ENCODE results near the gene ZNF236.
"Not testable (repeated sequence)": the region's sequence is repeated elsewhere in the genome, so short reads cannot be mapped to it uniquely, and the experiment has no call there.

ZNF236 gene

GRCh38 chr18:77016936-77017335 is 194.6 kb downstream of the ZNF236 start:
- Histone ChIP-seq H3K27ac (ENCODE audit: low read depth, low read length) (no peak overlapping the region), H2AFZ (ENCODE audit: low read depth, low read length, severe bottlenecking) (no peak overlapping the region), H3F3A (ENCODE audit: insufficient read depth) (no peaks in the 10 kb centered on the region), H3K4me2 (ENCODE audit: low read depth, low read length, poor library complexity, severe bottlenecking) (no peak overlapping the region), H3K9me3 (ENCODE audit: insufficient read depth, low read length) (no peaks in the 10 kb centered on the region), H3K4me3 (ENCODE audit: insufficient read depth, low read length, poor library complexity, severe bottlenecking) (no peak overlapping the region), H3K79me2 (ENCODE audit: insufficient read depth, low read length) (no peaks in the 10 kb centered on the region; the same call in 1 of the 2 replicates), H3K36me3 (ENCODE audit: low read length) (peaks cover 9% of the 10 kb centered on the region), H3K9me2 (replicated peaks; ENCODE audit: insufficient read depth, low read length) (no peaks in the 10 kb centered on the region), H3K9ac (ENCODE audit: low read length) (no peak overlapping the region), H4K20me1 (ENCODE audit: low read depth, low read length) (no peaks in the 10 kb centered on the region), H3K27me3 (ENCODE audit: low read length) (no peaks in the 10 kb centered on the region)
- no peak for TF ChIP-seq EZH2phosphoT487 (conservative IDR thresholded peaks at IDR 0.05; ENCODE audit: low read length)
- TF ChIP-seq, protein P1, sequence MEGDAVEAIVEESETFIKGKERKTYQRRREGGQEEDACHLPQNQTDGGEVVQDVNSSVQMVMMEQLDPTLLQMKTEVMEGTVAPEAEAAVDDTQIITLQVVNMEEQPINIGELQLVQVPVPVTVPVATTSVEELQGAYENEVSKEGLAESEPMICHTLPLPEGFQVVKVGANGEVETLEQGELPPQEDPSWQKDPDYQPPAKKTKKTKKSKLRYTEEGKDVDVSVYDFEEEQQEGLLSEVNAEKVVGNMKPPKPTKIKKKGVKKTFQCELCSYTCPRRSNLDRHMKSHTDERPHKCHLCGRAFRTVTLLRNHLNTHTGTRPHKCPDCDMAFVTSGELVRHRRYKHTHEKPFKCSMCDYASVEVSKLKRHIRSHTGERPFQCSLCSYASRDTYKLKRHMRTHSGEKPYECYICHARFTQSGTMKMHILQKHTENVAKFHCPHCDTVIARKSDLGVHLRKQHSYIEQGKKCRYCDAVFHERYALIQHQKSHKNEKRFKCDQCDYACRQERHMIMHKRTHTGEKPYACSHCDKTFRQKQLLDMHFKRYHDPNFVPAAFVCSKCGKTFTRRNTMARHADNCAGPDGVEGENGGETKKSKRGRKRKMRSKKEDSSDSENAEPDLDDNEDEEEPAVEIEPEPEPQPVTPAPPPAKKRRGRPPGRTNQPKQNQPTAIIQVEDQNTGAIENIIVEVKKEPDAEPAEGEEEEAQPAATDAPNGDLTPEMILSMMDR (IDR thresholded peaks at IDR 0.05; ENCODE audit: insufficient read depth, low read length, poor library complexity, severe bottlenecking): no peak

DNA sequence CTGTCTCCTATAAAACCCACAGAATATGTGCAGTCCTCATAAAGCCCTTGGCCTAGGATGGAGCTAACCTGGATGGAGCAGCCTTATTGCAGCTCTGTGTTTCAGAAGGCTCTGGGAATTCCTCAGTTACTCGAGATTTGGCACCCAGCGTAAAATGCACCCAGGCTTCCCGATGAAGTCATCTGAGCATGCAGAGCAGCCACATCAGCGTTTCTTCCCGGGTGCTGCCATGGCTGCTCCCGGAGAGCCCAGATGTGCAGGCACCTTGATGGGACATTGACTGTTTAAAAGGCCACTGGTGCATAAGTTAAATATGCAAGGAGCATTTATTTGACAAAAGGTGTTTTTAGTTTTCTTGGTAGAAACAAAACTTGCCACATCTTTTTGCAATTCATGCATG is 195.0 kb downstream of the ZNF236 start:
- no peak overlapping the region for H3K4me3 ChIP-seq (ENCODE audit: insufficient read depth, low read length, poor library complexity, severe bottlenecking)
- H3K79me2 ChIP-seq (ENCODE audit: insufficient read depth, low read length): peaks cover under 1% of the 10 kb centered on the region; the same call in 1 of the 2 replicates
- H3K4me2 ChIP-seq (ENCODE audit: low read depth, low read length, poor library complexity, severe bottlenecking): no peak overlapping the region
- no peak overlapping the region for H3K9ac ChIP-seq (ENCODE audit: low read length)
- no peak overlapping the region for H3K27ac ChIP-seq (ENCODE audit: low read depth, low read length)
- H4K20me1 ChIP-seq (ENCODE audit: low read depth, low read length): no peaks in the 10 kb centered on the region
- TF ChIP-seq, protein P1 (IDR thresholded peaks at IDR 0.05; ENCODE audit: insufficient read depth, low read length, poor library complexity, severe bottlenecking): no peak
- TF ChIP-seq EZH2phosphoT487 (conservative IDR thresholded peaks at IDR 0.05; ENCODE audit: low read length): no peak
- H3F3A ChIP-seq (ENCODE audit: insufficient read depth): no peaks in the 10 kb centered on the region
- no peaks in the 10 kb centered on the region for H3K27me3 ChIP-seq (ENCODE audit: low read length)
- no peaks in the 10 kb centered on the region for H3K9me3 ChIP-seq (ENCODE audit: insufficient read depth, low read length)
- peaks cover 9% of the 10 kb centered on the region for H3K36me3 ChIP-seq (ENCODE audit: low read length)
- no peak overlapping the region for H2AFZ ChIP-seq (ENCODE audit: low read depth, low read length, severe bottlenecking)
- no peaks in the 10 kb centered on the region for H3K9me2 ChIP-seq (replicated peaks; ENCODE audit: insufficient read depth, low read length)

GRCh38 chr18:77018650-77019049 is 196.3 kb downstream of the ZNF236 start:
- H4K20me1 ChIP-seq (ENCODE audit: low read depth, low read length); H2AFZ ChIP-seq (ENCODE audit: low read depth, low read length, severe bottlenecking); H3K36me3 ChIP-seq (ENCODE audit: low read length); H3K27me3 ChIP-seq (ENCODE audit: low read length); H3K4me3 ChIP-seq (ENCODE audit: insufficient read depth, low read length, poor library complexity, severe bottlenecking); H3K27ac ChIP-seq (ENCODE audit: low read depth, low read length); H3K9ac ChIP-seq (ENCODE audit: low read length); H3K9me2 ChIP-seq (replicated peaks; ENCODE audit: insufficient read depth, low read length); H3K4me2 ChIP-seq (ENCODE audit: low read depth, low read length, poor library complexity, severe bottlenecking); H3F3A ChIP-seq (ENCODE audit: insufficient read depth); H3K9me3 ChIP-seq (ENCODE audit: insufficient read depth, low read length): not testable (repeated sequence)
- H3K79me2 ChIP-seq (ENCODE audit: insufficient read depth, low read length): peaks cover 11% of the 10 kb centered on the region; the same call in 1 of the 2 replicates

GRCh38 chr18:77019641-77020040 is 197.3 kb downstream of the ZNF236 start:
- Histone ChIP-seq H3K79me2 (ENCODE audit: insufficient read depth, low read length) (peaks cover 15% of the 10 kb centered on the region; the same call in 1 of the 2 replicates), H3K36me3 (ENCODE audit: low read length) (peaks cover 9% of the 10 kb centered on the region), H3K27ac (ENCODE audit: low read depth, low read length) (no peak overlapping the region), H3K9ac (ENCODE audit: low read length) (no peak overlapping the region), H3K4me3 (ENCODE audit: insufficient read depth, low read length, poor library complexity, severe bottlenecking) (no peak overlapping the region), H3K27me3 (ENCODE audit: low read length) (no peaks in the 10 kb centered on the region), H3K9me2 (replicated peaks; ENCODE audit: insufficient read depth, low read length) (no peaks in the 10 kb centered on the region), H3K4me2 (ENCODE audit: low read depth, low read length, poor library complexity, severe bottlenecking) (no peak overlapping the region), H2AFZ (ENCODE audit: low read depth, low read length, severe bottlenecking) (no peak overlapping the region), H3F3A (ENCODE audit: insufficient read depth) (no peaks in the 10 kb centered on the region), H4K20me1 (ENCODE audit: low read depth, low read length) (no peaks in the 10 kb centered on the region), H3K9me3 (ENCODE audit: insufficient read depth, low read length) (no peaks in the 10 kb centered on the region)
- no peak for TF ChIP-seq EZH2phosphoT487 (conservative IDR thresholded peaks at IDR 0.05; ENCODE audit: low read length)
- TF ChIP-seq, protein P1 (IDR thresholded peaks at IDR 0.05; ENCODE audit: insufficient read depth, low read length, poor library complexity, severe bottlenecking): no peak

Data from SU-DHL-6 (cell line).